ENCODE data around the gene EIF4E1B.

GRCh38 chr5:176661676-176662075, 31.2 kb downstream of the EIF4E1B start:
- TF ChIP-seq EZH2 (IDR thresholded peaks at IDR 0.05; ENCODE audit: borderline replicate concordance, insufficient read depth, low read depth, low read length, poor library complexity, severe bottlenecking): no peak
- TF ChIP-seq, protein P1, sequence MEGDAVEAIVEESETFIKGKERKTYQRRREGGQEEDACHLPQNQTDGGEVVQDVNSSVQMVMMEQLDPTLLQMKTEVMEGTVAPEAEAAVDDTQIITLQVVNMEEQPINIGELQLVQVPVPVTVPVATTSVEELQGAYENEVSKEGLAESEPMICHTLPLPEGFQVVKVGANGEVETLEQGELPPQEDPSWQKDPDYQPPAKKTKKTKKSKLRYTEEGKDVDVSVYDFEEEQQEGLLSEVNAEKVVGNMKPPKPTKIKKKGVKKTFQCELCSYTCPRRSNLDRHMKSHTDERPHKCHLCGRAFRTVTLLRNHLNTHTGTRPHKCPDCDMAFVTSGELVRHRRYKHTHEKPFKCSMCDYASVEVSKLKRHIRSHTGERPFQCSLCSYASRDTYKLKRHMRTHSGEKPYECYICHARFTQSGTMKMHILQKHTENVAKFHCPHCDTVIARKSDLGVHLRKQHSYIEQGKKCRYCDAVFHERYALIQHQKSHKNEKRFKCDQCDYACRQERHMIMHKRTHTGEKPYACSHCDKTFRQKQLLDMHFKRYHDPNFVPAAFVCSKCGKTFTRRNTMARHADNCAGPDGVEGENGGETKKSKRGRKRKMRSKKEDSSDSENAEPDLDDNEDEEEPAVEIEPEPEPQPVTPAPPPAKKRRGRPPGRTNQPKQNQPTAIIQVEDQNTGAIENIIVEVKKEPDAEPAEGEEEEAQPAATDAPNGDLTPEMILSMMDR (IDR thresholded peaks at IDR 0.05): no peak
